OCI-LY3 (cell line): ENCODE measurements around the gene FLRT2.

Source experiments
- CTCF ChIP-seq: fragments of 200-600, 300-600 bp; sonication (generic); IDR thresholded peaks from 2 replicates; pipeline ENCODE4 v1.5.1; 2014; ENCODE audit warnings: antibody characterized with exemption, low read length, low read depth
- EZH2phosphoT487 ChIP-seq: fragments of 200-600 bp; shearing (Covaris generic); IDR thresholded peaks from 2 replicates; pipeline ENCODE4 v1.6.1; 2018; ENCODE audit warnings: antibody characterized with exemption, mixed run types, low read depth

DNA sequence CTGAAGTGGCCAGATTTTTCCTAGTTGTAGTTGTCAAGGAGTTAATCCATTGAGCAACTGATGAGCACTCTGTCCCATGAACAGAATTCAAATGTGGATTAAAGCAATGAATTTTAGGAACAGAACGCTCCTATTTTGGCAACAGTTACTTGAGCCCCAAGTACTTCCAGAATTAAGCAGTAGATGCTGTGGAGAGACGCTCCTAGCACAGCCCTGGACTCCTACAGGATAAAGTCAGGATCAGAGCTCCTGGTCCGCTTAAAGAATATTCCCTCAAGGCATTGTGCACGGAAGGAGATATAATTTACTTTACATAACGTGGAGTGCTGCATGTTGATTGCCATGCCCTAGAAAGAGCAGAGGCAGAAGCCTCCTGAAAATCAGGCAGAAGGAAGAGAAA, 53.4 kb downstream of the FLRT2 start:
- TF ChIP-seq EZH2phosphoT487 (no peak), CTCF (no peak)
